ENCODE data around the gene TRMT112.

DNA sequence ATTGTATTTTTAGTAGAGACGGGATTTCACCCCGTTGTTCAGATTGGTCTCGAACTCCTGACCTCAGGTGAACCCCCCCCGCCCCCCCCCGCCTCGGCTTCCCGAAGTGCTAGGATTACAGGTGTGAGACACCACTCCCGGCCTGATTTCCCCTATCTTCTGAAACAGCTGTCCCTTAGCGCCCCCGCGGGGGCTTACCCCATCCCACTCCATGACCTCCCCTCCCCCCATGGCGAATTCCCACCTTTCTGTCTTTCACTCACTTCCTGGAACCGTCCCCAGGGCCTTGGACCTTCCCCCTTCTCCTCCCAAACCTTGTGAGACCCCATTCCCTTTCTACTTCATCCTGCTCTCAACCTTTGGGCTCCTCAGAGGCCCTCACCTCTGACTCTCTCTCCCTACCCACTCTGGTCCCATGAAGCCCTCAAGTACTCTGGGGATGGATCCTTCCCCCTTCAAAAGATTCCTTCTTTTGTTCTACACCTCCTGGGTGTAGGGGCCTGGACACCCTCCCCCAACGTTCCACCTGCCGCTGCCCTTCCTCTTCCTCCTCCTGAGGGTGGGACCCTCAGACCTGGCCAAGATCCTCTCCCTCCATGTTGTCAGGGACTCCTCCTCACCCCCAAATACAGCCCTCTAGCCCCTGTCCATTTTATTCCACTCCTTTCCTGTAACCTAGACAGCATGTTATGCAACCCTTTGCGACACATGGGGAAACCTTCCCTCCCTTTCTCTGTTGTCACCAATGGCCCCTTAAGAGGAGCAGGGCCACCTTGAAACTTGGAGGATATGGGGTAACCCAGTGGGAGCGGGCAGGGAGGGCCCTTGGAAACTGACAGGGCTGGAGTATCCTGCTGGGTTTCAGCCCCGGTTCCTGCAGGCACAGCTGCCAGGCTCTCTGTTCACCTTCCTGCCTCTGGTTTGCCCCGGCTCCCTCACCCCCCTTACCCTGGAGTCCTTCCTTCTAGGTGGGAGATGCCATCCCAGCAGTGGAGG lies 1.7 kb upstream of the TRMT112 start:
- TF ChIP-seq CHD4 (IDR thresholded peaks at IDR 0.05; ENCODE audit: borderline replicate concordance), result no peak
- TF ChIP-seq CHD2 (IDR thresholded peaks at IDR 0.05; ENCODE audit: low read length, partially characterized antibody), result no peak
- TF ChIP-seq SMC3 (IDR thresholded peaks at IDR 0.05), result no peak
- TF ChIP-seq KDM1A (IDR thresholded peaks at IDR 0.05; ENCODE audit: low read depth), result no peak
- no peak for TF ChIP-seq CBX2 (IDR thresholded peaks at IDR 0.05; ENCODE audit: borderline replicate concordance, low read depth)
- no peak for TF ChIP-seq EP300 (IDR thresholded peaks at IDR 0.05)
- no peak for TF ChIP-seq JUN (IDR thresholded peaks at IDR 0.05)
- no peak for TF ChIP-seq NFE2L2 (conservative IDR thresholded peaks at IDR 0.05; ENCODE audit: low read length)

All from A549 (cell line).